Fibroblast of skin of back (primary cell): Measurements from ENCODE around the gene DTX3. TPM values are rescaled to one million over a fixed set of nuclear protein-coding genes. Genes with fewer than 3 reads are reported as not detected.
"Not testable (repeated sequence)": the region's sequence is repeated elsewhere in the genome, so short reads cannot be mapped to it uniquely, and the experiment has no call there.

Source experiments
- DNase-seq: peaks from one replicate; pipeline ENCODE4 v3.0.0-alpha.2; 2013
- polyA plus RNA-seq, 2 experiments: library from polyadenylated mRNA; unstranded; fragments of 120-200 nt; gene quantifications; one replicate each; pipeline ENCODE4 v1.2.1, GENCODE V29; 2013; ENCODE audit not compliant: insufficient read length in 2 of 2

The DTX3 gene
- 6.1 TPM for polyA plus RNA-seq (2013, experiment 1 of 2; ENCODE audit: insufficient read length)
- 8.0 TPM for polyA plus RNA-seq (2013, experiment 2 of 2; ENCODE audit: insufficient read length)

GRCh38 chr12:57604454-57604991, at the start of gene DTX3:
DTX3 (plus strand) TSS chr12:57604824; CDS start chr12:57606518, 1,694 bp downstream.
- DNase-seq: no peak

GRCh38 chr12:57554897-57555296, 49.7 kb upstream of the DTX3 start:
- no peak for DNase-seq

GRCh38 chr12:57558864-57559263, 45.8 kb upstream of the DTX3 start:
- no peak for DNase-seq

- DNase-seq: no peak
Measured at GRCh38 chr12:57560516-57560915, 44.1 kb upstream of the DTX3 start.

GRCh38 chr12:57561117-57561516, 43.5 kb upstream of the DTX3 start:
- peak; percentile 41 for DNase-seq

GRCh38 chr12:57563358-57563757, 41.3 kb upstream of the DTX3 start:
- DNase-seq: no peak

- no peak for DNase-seq
Measured at GRCh38 chr12:57564178-57564740, 40.4 kb upstream of the DTX3 start.

GRCh38 chr12:57568838-57569237, 35.8 kb upstream of the DTX3 start:
- no peak for DNase-seq

GRCh38 chr12:57569858-57570257, 34.8 kb upstream of the DTX3 start:
- no peak for DNase-seq

GRCh38 chr12:57570438-57570837, 34.2 kb upstream of the DTX3 start:
- not testable (repeated sequence) for DNase-seq

- no peak for DNase-seq
Measured at GRCh38 chr12:57571926-57572762, 32.5 kb upstream of the DTX3 start.

GRCh38 chr12:57574795-57575194, 29.8 kb upstream of the DTX3 start:
- no peak for DNase-seq

GRCh38 chr12:57575771-57576612, 28.6 kb upstream of the DTX3 start:
- DNase-seq: no peak

- peak; percentile 32 for DNase-seq
Measured at GRCh38 chr12:57576613-57577160, 27.9 kb upstream of the DTX3 start.

- no peak for DNase-seq
Measured at GRCh38 chr12:57577981-57578758, 26.5 kb upstream of the DTX3 start.

- peak; percentile 20 for DNase-seq
Measured at GRCh38 chr12:57579011-57579410, 25.6 kb upstream of the DTX3 start.

- DNase-seq: no peak
Measured at GRCh38 chr12:57579677-57580465, 24.8 kb upstream of the DTX3 start.

GRCh38 chr12:57580466-57580795, 24.2 kb upstream of the DTX3 start:
- no peak for DNase-seq

GRCh38 chr12:57581802-57582201, 22.8 kb upstream of the DTX3 start:
- no peak for DNase-seq

- DNase-seq: no peak
Measured at GRCh38 chr12:57582440-57582839, 22.2 kb upstream of the DTX3 start.
